Measurements from ENCODE around the gene CUTC.
"Not testable (repeated sequence)": the region's sequence is repeated elsewhere in the genome, so short reads cannot be mapped to it uniquely, and the experiment has no call there.

CUTC gene

GRCh38 chr10:99743841-99744240, 11.8 kb downstream of the CUTC start:
- DNase-seq: no peak

GRCh38 chr10:99746166-99746565, 14.1 kb downstream of the CUTC start:
- DNase-seq: not testable (repeated sequence)

GRCh38 chr10:99748823-99749451, 16.9 kb downstream of the CUTC start:
- DNase-seq: no peak

DNA sequence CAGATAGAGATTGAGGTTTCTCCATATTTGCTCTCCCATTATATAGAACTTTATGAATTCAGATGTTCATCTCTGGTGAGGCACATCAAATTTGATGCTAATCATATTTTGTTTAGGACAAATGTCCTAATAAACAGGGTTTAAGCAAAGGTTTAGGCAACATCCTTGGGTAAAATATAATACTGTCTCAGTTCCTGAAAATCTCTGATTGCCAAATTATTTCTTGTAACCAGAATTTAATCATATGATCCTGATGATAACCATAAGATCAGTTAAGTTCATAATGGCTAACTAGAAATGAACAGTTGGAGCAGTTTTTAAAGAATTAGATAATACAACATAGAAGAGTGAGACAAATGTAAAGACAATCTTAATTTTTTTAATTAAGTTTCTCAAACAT, 18.6 kb downstream of the CUTC start:
- no peak for DNase-seq

GRCh38 chr10:99754670-99755069, 22.6 kb downstream of the CUTC start:
- no peak for DNase-seq

DNA sequence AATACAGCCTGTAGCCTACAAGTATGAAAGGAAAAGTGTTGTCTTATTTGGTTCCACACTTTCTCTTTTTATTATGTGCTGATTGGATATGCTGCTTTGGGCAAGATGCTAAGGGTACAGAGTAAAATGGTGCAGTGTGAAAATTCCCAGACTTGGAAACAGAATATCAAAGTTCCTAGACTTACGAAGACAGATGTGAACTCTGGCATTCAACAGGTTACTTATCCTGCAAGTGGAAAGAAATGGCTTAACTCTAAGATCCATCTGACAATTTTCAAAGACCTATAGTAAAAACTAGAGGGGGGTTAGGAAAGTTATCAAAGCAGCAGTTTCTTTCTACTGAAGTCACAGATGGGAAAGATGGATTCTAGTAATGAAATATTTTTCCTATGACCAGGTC, 24.1 kb downstream of the CUTC start:
- no peak for DNase-seq

DNA sequence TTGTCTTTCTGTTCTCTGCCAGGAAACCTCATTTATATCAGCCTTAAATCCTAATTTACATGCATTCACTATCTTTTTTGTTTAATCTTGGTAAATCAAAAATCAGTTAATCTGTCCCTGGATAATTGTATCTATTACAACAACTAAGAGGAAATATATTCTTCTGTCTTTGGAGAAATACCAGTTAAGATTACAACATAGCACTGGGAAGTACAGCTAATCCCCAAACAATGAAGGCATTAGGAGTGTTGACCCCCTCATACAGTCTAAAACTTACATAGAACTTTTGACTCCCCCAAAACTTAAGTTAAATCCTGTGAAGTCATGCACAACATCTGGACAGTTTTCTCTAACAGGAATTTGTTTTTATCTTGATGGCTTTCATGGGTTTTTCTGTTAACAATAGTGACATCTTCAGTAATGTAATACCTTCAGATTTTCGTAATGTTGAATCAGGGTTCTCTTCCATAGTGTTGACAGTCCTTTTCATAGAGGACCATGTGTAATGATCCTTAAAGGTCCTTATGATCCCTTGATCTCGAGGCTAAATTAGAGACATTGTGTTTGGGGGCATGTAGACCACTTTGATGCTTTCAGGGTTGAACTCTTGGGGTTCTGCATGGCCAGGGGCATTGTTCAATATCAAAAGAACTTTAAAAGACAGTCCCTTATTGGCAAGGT, 26.3 kb downstream of the CUTC start:
- DNase-seq: no peak

DNA sequence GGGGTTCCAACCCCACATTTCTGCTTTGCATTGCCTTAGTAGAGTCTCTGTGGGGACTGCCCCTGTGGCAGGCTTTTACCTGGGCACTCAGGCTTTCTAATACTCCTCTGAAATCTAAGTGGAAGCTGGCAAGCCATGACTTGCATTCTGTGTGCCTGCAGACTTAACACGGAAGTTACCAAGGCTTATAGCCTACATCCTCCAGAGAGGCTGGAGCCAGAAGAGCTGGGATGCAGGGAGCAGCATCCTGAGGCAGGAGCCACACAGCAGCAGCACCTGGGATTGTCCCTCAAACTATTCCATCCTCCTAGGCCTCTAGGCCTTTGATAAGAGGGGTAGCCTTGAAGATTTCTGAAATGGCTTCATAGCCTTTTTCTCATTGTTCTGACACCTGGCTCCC, 28.3 kb downstream of the CUTC start:
- no peak for DNase-seq

DNA sequence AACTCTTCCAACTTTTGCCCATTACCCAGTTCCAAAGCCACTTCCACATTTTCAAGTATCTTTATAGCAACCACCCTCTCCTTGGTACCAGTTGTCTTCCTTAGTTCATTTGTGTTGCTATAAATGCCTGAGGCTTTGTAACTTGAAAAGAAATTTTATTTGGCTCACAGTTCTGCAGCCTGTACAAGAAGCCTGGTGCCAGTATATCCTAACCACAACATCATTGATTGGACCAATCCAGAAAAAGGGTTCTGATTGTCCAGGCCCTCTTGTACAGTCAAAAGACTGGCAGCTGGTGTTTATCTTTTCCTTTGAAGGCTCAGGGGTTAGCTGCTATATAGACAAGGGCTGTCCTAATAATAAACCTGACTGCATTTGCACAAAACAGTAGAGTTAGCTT, 29.3 kb downstream of the CUTC start:
- DNase-seq: no peak

DNA sequence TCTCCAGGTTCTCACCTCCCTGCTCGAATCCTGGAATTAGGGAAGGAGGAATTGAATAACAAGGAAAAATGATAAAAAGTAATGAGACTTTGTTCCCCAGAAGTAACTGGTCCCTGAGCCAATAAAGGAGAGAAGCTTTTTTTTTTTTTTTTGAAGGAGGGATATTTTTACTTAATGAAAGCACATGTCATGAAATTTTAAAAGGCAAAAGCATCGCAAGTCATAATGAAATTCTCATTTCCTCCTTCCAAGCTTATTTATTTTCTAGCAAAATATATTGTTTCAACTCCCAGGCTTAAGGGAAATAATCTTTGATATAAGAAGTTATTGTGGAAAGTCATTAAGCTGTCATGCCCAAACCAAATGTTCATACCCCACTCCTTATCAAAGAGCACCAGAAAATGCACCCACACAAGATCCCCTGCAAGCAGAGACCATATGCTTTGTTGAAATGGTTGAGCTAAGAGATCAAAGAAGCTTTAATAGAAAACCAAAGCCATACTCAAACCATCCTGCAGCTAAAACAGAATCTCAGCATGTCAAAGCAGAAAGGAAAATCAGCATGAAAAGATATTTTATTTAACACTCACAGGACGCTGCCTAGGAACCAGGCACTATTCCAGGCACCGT, 33.8 kb downstream of the CUTC start:
- DNase-seq: no peak

DNA sequence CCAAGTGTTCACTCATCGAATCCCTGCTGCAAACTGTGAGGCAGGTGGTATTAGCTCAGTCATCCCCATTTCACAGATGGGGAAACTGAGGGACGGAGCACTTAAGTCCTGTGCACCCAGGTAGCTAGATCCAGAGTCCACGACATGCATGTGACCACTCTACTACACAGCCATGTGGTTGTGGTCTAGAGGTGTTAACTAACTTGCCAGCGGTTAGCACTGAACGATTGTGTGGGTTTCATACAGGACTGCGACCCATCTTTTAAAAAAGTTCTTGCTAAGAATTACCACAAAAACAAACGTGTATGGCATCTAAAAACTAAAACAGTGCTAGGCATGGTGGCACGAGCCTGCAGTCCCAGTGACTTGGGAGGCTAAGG, 34.3 kb downstream of the CUTC start:
- DNase-seq: no peak

DNA sequence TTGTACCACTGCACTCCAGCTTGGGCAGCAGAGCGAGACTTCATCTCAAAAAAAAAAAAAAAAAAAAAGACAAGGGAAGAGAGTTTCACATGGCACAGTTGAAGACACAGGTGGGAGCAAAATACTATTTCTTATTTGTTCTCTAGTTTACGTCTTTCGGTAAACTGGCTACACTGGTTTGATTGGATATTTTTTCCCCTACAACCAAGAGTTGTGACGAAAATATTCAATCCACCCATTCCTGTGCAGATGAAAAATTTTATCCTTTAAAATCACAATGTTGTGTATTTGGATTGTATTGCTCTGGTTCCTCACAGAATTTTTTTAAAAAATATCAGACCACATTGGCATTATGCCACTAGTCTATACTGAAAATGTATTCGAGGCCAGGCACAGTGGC, 35.9 kb downstream of the CUTC start:
- no peak for DNase-seq

DNA sequence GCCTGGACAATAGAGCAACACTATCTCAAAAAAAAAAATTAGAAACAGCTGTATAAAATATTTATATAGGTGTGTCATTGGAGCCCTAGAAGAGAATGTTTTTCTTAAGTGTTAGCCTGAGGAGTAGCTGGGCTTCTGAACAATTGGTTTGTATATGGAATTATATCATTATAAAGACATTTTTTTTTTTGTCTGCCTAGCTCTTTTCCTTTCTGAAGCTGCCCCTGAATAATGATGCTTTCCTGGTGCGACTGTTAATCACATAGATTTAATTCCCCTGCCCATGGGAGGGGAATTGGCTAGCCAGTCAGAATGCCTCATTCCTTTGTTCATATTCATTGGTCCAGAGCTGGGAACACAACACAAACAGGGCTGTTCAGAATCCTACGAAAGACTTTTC, 36.5 kb downstream of the CUTC start:
- no peak for DNase-seq

GRCh38 chr10:99769706-99770105, 37.7 kb downstream of the CUTC start:
- no peak for DNase-seq

- DNase-seq: no peak
Measured at GRCh38 chr10:99770408-99771045, 38.5 kb downstream of the CUTC start.

DNA sequence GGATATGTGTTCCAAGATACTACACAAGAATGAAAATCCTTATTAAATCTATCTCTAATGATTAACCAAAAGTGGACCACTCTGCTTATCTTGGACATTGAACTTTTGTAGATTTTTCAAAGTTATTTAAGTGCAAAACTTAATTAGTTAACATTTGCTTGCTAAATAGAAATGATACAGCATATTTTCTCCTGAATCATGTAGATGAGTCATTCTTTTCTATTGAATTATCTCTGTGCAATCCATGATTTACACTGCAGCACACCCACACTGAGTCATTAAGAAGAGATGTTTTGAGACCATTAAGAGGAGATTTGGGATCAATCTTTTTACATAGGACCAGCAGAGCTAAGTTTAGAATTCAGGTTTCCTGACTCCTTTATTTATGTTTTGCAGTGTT, 43.8 kb downstream of the CUTC start:
- DNase-seq: no peak

DNA sequence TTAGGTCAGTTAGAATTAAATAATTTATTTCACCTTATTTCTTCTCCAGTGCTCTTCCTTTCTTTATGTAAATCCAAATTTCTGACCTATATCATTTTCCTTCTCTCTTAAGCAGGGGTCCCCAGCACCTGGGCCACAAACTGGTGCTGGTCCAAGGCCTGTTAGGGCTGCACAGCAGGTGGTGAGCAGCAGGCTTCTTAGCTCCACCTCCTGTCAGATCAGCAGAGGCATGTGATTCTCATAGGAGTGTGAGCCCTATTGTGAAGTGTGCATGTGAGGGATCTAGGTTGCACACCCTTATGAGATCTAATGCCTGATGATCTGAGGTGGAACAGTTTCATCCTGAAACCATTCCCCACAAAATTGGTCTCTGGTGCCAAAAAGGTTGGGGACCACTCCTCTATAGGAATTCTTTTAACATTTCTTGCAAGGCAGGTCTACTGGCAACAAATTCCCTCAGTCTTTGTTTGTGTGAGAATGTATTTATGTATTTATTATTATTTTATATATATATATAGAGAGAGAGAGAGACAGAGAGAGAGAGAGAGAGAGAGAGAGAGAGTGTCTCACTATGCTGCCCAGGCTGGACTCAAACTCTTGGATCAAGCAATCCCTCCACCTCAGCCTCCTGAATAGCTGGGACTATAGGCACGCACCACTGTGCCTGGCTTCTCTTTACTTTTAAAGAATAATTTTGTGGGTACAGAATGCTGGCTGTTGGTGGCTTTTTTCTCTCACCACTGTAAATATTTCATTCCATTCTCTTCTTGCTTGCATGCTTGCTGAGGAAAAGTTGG, 46.1 kb downstream of the CUTC start:
- DNase-seq: no peak

- no peak for DNase-seq
Measured at GRCh38 chr10:99779335-99779734, 47.3 kb downstream of the CUTC start.

- no peak for DNase-seq
Measured at GRCh38 chr10:99781734-99782429, 49.8 kb downstream of the CUTC start.

DNA sequence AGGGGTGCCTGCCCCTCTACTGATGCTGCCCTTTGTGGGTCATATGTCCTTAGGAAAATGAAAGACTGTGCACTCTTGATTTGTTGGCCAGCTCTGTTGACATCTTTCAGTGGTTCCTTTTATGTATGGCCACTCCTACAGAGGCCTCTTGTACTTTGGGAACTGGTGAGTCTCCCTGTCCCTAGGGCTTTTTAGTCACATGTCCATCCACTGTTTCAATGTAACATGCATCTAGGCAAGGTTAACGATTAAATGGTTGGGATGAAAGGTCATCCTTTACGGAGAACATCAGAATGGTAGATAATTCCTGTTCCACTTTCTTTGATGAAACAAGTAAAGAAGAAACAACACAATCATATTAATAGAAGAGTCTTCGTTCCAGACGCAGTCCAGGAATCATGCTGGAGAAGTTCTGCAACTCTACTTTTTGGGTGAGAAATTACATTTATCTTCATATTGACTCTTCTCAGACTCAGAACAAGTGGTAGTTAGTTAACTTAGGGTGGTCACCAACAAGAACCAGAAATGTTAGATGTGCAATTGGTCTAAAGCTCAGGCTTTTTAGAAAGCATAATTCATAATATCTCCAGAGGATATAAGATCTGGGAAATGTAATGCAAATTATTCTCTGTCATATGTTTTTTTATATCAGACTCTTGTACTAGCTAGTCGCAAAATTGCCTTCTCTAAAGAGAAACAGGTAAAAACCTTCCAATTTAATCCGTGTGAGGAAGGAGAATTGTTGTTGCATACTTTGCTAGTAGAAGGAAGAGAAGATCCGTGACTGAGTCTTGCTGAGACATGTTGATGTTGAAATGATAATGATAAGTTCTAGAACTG, 50.6 kb downstream of the CUTC start, which contains the start of gene ABCC2:
ABCC2 (plus strand) TSS at position 194 of the 840 bp plus-strand sequence; CDS start at position 399, 205 bp downstream.
- no peak for DNase-seq

DNA sequence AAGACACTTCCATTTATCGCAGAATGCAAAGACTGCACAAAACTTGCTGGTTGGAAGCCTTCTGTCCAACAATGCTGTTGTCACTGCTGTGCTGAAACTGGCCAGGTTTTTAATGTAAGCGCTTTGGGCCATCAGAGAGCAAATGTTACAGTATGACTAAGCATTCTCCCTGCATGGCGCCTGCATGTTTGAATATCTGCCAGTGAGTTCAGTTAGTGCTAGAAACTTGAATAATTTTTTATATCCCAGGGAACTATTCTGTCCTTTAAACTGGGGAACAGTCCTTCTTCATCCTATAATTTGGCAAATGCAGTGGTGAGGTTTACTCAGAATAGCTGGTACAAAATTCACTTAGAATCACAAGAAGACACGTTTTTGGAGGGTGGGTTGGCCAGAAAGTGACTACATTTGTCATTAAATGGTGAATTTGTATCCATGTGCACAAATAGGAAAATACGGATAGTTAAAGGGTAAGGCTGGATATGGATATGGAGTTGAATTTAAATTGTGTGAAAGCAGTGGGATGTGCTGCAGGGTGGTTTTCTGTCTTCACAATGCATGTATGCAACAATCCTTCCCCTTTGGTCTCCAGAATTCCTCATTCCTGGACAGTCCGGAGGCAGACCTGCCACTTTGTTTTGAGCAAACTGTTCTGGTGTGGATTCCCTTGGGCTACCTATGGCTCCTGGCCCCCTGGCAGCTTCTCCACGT, 52.1 kb downstream of the CUTC start:
- no peak for DNase-seq

All from NCI-H2081 treated with DMSO at 0.1 percent for 48 hours (cell line).